ENCODE data around the gene PRKCE. TPM values are rescaled to one million over a fixed set of nuclear protein-coding genes. Genes with fewer than 3 reads are reported as not detected.

Gene PRKCE
- total RNA-seq, 6 experiments from 2014 or later: 5.2 to 18.8 (median 11.0) TPM

DNA sequence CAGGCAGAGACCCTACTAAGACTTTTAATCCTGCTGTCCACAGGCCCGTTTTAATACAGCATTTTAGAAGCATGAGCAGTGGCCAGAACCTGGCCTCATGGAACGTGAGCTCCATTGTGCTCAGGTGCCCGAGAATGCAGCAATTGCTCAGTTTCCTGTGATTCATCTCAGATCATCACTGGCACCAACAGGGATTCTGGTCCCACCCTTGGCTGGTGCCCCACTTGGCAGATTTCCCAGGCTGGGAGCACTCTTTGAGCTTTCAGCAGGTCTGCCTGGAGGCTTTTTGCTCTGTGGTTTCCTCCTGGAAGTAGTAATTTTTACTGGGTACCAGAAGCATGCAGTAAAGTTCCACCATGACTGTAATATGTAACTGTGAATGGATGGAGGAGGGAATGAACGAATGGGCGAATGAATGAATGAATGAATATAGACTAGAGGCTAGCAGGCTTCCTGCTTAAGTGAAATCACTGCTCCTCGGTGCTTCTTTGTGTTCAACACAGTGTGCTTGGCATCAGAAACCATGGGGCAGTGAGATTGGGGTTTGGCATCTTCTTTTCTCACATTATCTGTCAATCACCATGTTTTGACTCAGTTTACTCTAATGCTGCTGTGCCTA lies 312.9 kb downstream of the PRKCE start:
- TF ChIP-seq, protein P1, sequence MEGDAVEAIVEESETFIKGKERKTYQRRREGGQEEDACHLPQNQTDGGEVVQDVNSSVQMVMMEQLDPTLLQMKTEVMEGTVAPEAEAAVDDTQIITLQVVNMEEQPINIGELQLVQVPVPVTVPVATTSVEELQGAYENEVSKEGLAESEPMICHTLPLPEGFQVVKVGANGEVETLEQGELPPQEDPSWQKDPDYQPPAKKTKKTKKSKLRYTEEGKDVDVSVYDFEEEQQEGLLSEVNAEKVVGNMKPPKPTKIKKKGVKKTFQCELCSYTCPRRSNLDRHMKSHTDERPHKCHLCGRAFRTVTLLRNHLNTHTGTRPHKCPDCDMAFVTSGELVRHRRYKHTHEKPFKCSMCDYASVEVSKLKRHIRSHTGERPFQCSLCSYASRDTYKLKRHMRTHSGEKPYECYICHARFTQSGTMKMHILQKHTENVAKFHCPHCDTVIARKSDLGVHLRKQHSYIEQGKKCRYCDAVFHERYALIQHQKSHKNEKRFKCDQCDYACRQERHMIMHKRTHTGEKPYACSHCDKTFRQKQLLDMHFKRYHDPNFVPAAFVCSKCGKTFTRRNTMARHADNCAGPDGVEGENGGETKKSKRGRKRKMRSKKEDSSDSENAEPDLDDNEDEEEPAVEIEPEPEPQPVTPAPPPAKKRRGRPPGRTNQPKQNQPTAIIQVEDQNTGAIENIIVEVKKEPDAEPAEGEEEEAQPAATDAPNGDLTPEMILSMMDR (IDR thresholded peaks at IDR 0.05): no peak
- TF ChIP-seq POLR2A (IDR thresholded peaks at IDR 0.05): peak; percentile 18
- WGBS (ENCODE audit: insufficient coverage, low coverage, low lambda C conversion rate, missing lambda C conversion rate): 19% methylated on average over 5 of the region's 6 CpGs
- Histone ChIP-seq H3K4me3 (no peak overlapping the region), H3K36me3 (no peaks in the 10 kb centered on the region), H3K27me3 (no peaks in the 10 kb centered on the region), H3K27ac (no peak overlapping the region), H3K4me1 (peaks cover 0 to 18% (median 7%) of the 10 kb centered on the region in 4 donors), H3K9me3 (no peaks in the 10 kb centered on the region)
- DNase-seq: peak; percentile 64 to 88 (median 70)
- ATAC-seq: peak; percentile 12 to 64 (median 40)
- intact Hi-C loops (cut with DNase I): no loop called here

- TF ChIP-seq POLR2A (IDR thresholded peaks at IDR 0.05): no peak
- TF ChIP-seq, protein P1 (IDR thresholded peaks at IDR 0.05): no peak
- peaks cover 0 to 23% (median 7%) of the 10 kb centered on the region in 4 donors for H3K4me1 ChIP-seq
- H3K27ac ChIP-seq: no peak overlapping the region
- H3K4me3 ChIP-seq: no peak overlapping the region
- H3K36me3 ChIP-seq: no peaks in the 10 kb centered on the region
- 33% methylated on average over 4 of the region's 4 CpGs for WGBS (ENCODE audit: insufficient coverage, low coverage, low lambda C conversion rate, missing lambda C conversion rate)
- no peaks in the 10 kb centered on the region for H3K9me3 ChIP-seq
- intact Hi-C loops (cut with DNase I): no loop called here
- ATAC-seq (no peak), DNase-seq (no peak)
- no peaks in the 10 kb centered on the region for H3K27me3 ChIP-seq
These were observed 313.4 kb downstream of the PRKCE start for GRCh38 chr2:45964906-45965305.

DNA sequence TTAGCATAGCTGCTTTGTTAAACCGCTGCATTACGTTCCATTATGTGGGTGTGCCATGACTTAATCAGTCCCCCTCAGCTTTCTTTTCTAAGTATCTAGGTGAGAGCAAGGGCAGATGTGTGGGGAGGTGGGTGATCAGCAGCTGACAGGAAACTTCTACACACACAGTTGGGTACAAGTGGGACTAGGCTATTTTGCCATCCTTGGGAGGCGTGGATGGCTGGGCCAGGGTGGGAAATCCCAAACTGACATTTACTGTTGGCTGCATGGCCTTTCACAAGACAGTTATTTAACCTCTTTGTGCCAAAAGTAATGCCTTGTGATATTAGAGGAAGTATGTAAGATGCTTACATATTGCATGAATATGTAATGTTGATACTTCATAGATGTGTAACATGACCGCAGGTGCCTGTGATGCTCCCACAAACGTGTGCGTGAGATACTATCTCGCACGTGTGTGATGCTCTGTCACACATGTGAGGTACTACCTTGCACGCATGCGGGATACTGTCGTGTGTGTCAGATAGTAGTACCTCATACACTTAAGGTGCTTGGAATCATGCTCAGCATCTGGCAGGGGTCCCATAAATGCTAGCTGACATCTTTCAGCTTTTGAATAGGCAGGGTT lies 314.5 kb downstream of the PRKCE start:
- H3K36me3 ChIP-seq: no peaks in the 10 kb centered on the region
- H3K4me1 ChIP-seq: peaks cover 0 to 23% (median 7%) of the 10 kb centered on the region in 4 donors
- no peaks in the 10 kb centered on the region for H3K27me3 ChIP-seq
- WGBS (ENCODE audit: insufficient coverage, low coverage, low lambda C conversion rate, missing lambda C conversion rate): 95% methylated on average over 8 of the region's 11 CpGs
- intact Hi-C loops (cut with DNase I): no loop called here
- H3K4me3 ChIP-seq: no peak overlapping the region
- DNase-seq (no peak), ATAC-seq (no peak)
- no peaks in the 10 kb centered on the region for H3K9me3 ChIP-seq
- no peak overlapping the region for H3K27ac ChIP-seq
- TF ChIP-seq POLR2A (IDR thresholded peaks at IDR 0.05): no peak
- TF ChIP-seq, protein P1 (IDR thresholded peaks at IDR 0.05): no peak

DNA sequence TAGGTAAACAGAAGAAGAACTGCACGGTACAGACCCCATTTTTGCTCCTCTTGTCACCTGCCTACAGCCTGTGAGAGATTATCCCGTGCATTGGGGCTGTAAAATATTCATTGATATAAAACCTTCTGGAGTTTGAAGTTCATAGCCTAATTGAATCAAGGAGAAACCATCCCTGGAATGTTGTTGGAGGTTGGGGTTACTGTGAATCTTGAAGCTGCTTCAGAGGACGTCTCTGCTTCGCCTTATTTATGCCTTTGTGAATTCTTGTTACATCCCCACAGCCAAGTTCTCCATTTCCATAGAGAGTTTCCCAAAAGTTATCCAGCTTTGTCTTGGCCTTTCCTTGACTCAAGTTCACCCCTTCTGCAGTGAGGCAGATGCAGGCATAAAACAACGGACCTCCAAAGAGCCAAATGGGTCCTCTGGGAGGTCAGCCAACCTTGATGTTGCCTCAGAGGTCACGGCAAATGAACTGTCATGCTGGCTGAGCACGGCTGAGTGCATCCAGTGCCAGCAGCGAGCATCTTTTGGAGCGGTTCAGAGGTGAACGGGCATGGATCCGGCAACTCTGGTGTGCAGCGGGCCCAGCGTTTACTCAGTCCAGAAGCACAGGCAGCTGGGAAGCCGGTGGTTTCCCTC lies 317.6 kb downstream of the PRKCE start:
- peaks cover 0 to 12% (median 0%) of the 10 kb centered on the region in 4 donors for H3K4me1 ChIP-seq
- TF ChIP-seq, protein P1 (IDR thresholded peaks at IDR 0.05): no peak
- TF ChIP-seq POLR2A (IDR thresholded peaks at IDR 0.05): no peak
- H3K4me3 ChIP-seq: no peak overlapping the region
- no peak overlapping the region for H3K27ac ChIP-seq
- no peaks in the 10 kb centered on the region for H3K9me3 ChIP-seq
- intact Hi-C loops (cut with DNase I): no loop called here
- no peaks in the 10 kb centered on the region for H3K36me3 ChIP-seq
- DNase-seq: peak; percentile 80 to 94 (median 92)
- ATAC-seq: peak; percentile 94 to 99 (median 98)
- no peaks in the 10 kb centered on the region for H3K27me3 ChIP-seq
- WGBS (ENCODE audit: insufficient coverage, low coverage, low lambda C conversion rate, missing lambda C conversion rate): 33% methylated on average over 4 of the region's 14 CpGs
